HG02840 (cell line): Measurements from ENCODE around the gene ADAMTS20.
"Not testable (repeated sequence)": the region's sequence is repeated elsewhere in the genome, so short reads cannot be mapped to it uniquely, and the experiment has no call there.

Source experiments
- ATAC-seq: cut with Tn5 transposase; IDR thresholded peaks from one replicate; pipeline ENCODE4 v1.9.1; 2021; ENCODE audit warnings: mild to moderate bottlenecking, moderate library complexity, moderate number of reproducible peaks; ENCODE audit not compliant: unreplicated experiment, low FRiP score

Gene ADAMTS20, protein sequence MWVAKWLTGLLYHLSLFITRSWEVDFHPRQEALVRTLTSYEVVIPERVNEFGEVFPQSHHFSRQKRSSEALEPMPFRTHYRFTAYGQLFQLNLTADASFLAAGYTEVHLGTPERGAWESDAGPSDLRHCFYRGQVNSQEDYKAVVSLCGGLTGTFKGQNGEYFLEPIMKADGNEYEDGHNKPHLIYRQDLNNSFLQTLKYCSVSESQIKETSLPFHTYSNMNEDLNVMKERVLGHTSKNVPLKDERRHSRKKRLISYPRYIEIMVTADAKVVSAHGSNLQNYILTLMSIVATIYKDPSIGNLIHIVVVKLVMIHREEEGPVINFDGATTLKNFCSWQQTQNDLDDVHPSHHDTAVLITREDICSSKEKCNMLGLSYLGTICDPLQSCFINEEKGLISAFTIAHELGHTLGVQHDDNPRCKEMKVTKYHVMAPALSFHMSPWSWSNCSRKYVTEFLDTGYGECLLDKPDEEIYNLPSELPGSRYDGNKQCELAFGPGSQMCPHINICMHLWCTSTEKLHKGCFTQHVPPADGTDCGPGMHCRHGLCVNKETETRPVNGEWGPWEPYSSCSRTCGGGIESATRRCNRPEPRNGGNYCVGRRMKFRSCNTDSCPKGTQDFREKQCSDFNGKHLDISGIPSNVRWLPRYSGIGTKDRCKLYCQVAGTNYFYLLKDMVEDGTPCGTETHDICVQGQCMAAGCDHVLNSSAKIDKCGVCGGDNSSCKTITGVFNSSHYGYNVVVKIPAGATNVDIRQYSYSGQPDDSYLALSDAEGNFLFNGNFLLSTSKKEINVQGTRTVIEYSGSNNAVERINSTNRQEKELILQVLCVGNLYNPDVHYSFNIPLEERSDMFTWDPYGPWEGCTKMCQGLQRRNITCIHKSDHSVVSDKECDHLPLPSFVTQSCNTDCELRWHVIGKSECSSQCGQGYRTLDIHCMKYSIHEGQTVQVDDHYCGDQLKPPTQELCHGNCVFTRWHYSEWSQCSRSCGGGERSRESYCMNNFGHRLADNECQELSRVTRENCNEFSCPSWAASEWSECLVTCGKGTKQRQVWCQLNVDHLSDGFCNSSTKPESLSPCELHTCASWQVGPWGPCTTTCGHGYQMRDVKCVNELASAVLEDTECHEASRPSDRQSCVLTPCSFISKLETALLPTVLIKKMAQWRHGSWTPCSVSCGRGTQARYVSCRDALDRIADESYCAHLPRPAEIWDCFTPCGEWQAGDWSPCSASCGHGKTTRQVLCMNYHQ (N-terminal part only)

DNA sequence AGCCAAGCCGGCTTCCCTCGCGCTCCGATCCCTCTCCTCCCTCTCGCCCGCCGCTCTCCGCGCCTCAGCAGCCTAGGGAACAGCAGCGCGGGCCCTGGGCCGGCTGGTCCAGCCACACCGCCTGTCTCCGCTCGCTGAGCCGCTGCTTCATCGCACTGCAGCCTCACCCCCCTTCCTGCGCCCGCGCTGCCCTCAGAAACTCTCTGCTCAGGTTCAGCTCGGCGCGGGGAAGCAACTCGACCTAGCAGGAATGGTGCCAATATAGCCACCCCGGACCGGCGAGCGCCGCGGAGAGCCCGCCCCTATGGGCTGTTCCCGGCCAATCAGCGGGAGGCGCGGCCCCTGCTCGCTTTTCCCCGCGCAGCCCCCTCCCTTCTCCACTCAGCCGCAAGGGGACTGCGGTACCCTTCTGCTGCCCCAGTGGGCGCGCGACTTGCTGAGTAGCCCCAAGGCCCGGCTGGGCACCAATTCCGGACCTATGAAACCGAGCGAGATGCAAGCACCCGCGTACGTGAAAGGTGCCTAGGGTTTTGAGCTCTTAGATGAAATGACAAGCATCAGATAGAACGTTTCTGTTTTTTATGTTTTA is at the start of gene ADAMTS20:
ADAMTS20 (minus strand) TSS at position 233 of the 589 bp plus-strand sequence. CDS start 282 bp downstream, outside the sequence.
- no peak for ATAC-seq

DNA sequence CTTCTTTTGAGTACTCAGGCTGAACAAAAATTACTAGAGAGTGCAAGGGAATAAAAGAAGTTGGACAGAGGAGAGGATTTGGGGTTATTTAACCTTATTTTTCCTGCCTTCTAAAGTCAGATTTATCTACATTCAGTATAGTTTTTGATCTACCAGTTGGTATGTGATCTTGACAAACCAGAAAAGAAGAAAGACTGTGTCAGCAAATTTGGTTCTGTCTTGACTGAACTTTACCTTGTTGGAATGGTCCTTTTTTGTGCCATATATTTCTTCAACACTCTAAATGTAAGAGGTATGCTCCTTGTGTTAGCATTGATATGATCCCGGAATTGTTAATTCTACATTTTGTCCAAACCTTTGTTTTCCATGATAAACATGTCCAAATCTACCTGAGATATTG is 47.7 kb upstream of the ADAMTS20 start:
- no peak for ATAC-seq

DNA sequence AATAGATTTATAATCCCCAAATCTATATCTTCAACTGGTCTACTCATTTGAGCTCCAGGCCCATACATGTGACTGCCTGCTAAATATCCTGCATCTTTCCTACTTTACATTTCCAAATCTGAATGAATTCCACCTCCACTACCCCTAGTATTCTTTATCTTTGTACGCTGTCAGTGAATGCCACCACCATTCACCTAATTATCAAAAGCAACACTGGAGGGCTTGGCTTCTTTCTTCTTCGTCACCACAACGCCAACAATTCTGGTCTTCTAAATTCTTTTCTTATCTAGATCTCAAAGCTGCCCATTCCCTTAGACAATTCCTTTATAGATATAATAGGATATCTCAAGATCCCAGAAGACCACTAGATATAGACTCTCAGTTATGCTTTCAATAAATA is 47.1 kb upstream of the ADAMTS20 start:
- ATAC-seq, result no peak

DNA sequence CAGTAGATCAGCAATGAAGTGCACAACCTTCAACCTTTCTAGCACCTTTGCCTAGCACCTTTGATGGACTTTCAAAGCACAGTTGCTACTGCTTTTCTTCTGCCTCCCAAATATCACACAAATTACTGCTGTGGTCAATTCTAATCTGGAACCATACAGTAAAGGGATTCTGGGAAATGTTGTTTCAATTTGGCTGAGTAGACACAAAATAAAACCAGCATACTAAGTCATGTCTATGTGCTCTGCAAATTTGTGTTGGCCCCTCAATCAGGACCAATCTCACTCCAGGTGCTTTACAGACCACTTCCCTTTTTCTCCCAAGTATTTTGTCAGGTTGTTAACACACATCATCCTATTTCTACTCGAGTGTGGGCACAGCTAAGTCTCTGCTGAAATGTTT is 38.3 kb upstream of the ADAMTS20 start:
- no peak for ATAC-seq

DNA sequence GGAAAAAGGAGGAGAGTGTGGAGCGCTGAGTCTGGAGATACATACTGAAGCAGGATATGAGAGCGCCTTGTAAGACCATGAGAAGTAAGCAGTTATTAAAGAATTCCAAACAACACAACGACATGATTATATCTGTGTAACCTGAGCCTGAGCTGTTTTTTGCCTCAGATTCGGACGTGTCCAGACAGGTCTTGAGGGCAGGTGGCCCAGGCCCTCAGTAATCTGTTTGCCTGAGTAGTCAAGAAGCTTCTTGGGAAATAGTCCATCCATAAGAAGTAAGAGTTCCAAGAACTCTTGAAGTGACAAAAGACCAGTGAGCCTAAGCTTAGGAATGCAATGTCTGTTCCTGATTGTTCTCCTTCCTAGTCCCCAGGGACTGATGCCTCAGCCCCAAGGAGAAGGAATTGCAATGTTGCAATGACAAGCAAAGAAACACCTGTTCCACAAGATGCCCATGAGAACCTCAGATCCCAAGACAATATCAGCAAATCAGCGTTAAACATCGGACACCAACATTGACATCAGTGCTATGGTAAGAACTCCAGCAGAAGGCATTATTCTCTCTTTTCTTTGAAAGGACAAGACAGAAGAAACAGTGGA is 34.7 kb upstream of the ADAMTS20 start:
- no peak for ATAC-seq

DNA sequence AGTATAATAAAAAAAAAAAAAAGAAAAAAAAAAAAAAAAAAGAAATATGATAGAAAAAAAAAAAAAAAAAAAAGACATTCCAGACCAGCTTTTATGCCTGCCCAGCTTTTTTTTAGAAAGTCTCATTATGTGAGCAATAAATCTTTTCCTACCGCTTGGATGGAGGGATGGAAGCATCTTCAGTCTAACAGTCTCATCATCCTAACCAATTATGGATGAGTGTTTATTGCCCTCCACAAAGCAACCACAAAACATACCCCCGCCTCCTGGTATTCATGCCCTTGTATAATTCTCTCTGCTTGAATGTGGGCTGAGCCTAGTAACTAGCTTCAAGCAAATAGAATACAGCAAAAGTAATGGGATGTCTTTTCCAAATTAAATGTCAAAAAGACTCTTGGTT is 33.7 kb upstream of the ADAMTS20 start:
- no peak for ATAC-seq

DNA sequence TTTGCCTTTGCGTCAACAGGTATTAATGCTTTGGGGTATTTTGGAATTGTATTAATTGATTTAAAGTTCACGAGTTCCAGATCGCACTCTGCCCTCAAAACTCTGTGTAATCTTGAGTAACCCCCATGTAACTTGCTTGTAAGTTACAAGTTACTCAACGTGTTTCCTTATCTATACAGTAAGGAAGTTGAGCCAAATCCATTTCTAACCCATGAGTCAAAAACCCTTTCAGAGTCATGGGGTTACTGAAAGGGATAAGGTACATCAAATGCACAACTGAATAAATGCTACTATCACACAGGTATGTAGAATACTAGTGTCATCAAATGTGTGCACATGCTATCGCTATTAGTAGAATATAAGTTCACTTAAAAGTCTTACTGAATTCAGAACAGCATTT is 28.6 kb upstream of the ADAMTS20 start:
- ATAC-seq, result no peak

DNA sequence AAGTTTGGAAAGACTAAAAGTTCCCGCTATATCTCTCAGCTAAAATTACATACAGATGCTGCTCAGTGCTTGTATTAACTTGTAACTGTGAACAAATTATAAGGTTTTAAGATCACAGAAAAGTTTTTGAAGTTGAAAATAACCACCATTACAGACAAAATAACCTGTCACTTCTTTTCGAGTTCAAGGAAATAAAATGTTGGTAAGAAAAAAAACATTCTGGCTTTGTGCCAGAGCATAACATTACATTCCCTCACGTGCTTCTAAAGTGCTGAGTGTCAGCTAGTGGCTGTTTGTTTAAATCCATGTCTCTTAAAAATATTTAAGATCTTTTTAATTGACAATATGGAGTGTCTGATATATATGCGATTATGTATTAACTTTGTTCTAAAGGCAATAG is 27.2 kb upstream of the ADAMTS20 start:
- no peak for ATAC-seq

DNA sequence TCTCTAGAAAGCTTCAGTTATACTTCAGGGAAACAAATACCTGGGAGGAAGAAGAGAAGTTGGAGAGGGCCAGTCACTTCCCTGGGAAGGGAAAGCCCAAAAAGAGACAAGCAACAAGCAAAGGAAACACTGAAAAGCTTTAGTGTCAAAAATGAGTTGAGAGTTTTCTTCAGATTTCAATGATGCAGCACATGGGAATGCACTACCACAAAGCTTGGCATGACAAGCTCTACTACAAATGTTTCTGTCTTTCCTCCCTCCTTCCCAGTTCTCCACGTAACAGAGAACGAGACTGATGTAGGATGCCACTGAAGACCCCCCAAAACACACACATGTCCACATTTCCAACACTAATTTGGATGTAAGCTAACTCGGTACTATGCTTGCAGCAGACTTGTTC is 26.8 kb upstream of the ADAMTS20 start:
- no peak for ATAC-seq

DNA sequence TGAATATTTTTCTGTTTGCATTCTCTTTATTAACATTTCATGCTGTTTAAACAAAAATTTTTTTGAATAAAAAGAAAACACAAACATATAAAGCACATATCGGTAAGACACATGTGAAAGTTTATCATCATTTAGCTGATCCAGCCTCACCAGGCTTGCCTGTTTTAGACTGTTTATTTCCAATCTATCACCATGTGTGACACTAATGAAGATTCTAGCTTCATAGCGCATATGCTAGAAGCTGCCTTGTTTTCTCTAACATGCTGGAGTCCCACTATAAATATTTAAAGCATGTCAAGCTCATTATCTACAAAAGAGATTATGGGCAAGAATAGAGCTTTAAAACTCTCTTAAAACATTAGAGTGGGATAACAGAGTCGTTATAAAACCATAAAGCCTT is 25.4 kb upstream of the ADAMTS20 start:
- no peak for ATAC-seq

DNA sequence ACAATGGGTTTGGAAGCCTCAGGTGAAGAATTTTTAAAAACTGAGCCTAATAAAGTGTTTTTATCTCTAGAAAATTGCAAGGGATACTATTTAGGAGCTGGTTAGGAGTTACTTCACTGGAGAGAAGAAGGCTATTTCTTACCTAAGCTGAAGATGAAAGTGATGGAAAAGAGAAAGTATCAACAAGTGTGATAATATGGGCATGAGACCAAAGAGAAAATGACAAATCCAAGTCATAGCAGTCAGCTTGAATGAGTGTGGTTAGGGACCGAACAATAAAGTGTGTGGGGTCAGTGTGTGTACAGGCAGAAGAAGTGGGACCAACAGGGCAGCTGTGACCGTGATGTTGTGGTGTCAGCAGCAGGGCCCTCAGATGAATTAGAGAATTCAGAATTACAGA is 24.2 kb upstream of the ADAMTS20 start:
- ATAC-seq, result no peak

DNA sequence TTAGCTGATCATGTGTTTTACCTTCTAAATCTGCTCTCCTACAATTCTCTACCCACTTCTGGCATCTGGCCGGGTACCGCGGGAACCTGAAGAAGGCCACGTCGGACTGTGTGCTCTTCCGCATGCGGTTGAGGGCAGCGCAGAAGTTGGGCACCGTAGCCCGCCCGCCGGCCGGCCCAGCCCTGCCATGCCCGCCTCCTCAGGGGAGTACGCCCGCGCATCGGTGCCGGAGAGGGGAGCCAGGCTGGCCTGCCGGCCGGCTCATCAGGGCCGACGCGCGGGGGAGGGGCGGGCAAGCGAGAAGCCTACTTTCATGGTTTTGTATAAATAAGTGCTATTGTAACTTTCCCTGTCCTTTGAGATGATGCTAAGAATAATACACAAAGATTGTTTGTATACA is 19.9 kb upstream of the ADAMTS20 start:
- ATAC-seq, result no peak

DNA sequence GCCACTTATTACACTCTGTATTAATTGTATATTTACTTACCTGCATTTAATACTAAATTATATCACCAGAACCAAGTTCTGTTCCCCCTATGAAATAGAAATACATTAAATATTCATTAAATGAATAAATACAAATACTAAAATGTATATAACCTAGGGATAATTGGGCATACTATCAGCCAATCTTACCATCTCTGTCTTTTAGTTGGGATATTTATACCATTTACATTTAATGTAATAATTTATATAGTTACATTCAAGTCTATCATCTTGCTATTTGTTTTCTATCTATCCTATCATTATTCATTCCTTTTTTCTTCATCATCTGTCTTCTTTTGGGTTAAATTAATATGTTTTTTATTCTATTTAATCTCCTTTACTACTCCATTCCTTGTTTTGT is 4.1 kb upstream of the ADAMTS20 start:
- no peak for ATAC-seq

DNA sequence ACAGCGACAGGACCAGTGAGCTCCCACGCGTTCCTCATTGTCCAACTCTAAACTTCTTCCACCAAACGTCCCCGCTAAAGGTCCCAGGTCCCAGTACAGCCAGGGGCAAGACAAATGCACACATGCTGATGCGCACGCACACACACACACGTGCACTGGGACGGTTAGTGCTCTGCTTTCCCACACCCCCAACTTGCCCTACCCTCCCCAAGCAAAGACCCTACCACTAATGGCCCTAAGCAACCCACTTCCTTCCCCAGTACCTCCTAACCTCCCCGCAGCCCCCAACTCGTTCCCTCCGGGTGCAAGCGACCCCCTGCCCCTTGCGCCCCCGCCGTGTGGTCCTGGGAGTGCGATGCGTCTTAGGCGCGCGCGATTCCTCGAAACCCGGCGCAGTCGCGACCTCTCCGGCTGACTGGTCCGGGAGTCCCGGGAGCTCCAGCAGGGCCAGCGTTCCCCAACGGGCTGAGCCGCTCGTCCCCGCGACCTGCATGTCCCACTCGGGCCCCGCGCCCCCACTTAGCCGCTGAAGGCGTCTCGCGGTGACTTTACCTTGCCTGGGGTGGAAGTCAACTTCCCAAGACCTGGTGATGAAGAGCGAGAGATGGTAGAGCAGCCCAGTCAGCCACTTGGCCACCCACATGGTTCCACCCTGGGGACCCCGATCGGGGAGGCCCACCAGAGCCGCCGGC is 578 bp downstream of the ADAMTS20 start:
- no peak for ATAC-seq

DNA sequence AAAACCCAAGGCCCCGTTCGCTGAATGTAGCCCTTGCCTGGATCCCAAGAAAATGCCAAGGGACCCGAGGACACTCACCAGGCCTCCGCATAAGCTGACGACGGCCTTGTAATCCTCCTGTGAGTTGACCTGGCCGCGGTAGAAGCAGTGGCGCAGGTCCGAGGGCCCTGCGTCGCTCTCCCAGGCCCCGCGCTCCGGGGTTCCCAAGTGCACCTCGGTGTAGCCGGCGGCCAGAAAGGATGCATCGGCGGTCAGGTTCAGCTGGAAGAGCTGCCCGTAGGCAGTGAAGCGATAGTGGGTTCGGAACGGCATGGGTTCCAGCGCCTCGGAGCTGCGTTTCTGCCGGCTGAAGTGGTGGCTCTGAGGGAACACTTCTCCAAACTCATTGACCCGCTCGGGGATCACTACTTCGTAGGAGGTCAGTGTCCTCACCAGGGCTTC is 1.2 kb downstream of the ADAMTS20 start:
- ATAC-seq, result no peak

DNA sequence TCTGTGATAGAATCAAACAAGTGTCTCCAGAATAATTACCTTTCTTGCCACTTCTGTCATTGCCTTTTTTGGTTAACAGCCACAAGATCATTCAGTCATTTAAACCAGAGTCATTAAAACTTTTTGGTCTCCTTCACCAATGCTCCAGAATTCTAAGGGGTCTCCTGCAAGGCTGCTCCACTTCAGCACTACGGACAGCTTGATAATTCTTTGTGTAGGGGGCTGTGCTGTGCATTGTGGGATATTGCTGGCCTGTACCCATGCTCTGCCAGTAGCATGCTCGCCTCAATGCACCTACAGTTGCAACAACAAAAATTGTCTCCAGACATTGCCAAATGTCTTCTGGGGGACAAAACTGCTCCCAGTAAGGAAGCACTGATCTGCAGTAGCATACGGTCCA is 7.3 kb downstream of the ADAMTS20 start:
- no peak for ATAC-seq

DNA sequence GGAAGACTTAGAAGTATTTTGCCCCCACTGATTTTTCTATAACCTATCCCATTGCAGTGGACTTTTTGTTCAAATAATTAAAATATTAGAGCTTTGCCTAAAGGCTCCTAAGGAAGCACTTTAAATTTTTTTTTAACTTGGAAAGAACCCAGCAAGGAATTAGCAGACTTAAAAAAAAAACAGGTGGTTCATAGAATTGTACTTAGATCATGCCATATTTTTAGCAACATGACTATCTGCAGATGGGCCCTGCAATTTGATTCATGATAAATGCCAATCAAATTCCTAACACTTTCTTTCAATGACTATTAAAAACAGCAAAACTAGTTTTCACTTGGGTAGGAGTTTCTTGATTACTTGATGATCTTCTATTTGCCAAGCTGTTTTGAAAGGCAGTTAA is 11.5 kb downstream of the ADAMTS20 start:
- ATAC-seq, result no peak

DNA sequence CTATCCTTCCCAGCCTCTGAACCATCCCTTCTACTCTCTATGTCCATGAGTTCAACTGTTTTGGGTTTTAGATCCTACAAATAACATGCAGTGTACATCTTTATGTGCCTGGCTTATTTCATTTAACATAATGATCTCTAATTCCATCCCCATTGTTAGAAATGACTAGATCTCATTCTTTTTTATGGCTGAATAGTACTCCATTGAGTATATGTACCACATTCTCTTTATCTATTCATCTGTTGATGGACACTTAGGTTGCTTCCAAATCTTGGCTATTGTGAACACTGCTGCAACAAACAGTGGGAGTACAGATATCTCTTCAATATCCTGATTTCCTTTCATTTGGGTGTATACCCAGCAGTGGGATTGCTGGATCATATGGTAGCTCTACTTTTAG is 14.3 kb downstream of the ADAMTS20 start:
- not testable (repeated sequence) for ATAC-seq

DNA sequence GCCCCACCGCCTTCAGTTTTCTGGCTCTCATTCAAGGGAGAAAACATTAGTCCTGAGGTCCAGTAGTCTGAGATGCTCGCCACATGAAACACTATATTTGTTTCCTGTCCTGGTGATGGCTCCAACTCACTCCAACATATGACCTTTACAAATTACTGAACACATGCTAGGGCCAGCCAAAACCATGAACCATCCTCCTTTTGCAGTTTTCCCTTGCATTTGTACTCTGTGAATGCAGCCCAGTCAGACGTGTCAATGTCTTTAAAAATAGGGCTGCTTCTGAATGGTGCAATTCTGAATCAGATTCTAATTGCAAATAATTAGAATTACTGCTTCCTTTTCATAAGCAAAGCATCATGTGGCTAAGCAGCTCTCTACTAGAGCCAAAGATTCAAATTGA is 36.0 kb downstream of the ADAMTS20 start:
- no peak for ATAC-seq
